ENCODE results near the gene CCDC54. TPM values are rescaled to one million over a fixed set of nuclear protein-coding genes. Genes with fewer than 3 reads are reported as not detected.

CCDC54 gene
- polyA plus RNA-seq, 1 donor from 2014 or later = not detected

GRCh38 chr3:107384907-107385306, 7.7 kb downstream of the CCDC54 start:
- Histone ChIP-seq H2AFZ (ENCODE audit: low read depth, low read length) (no peak overlapping the region), H3K9ac (ENCODE audit: low read length) (no peak overlapping the region), H3K27me3 (ENCODE audit: insufficient read depth, low read depth, low read length) (no peaks in the 10 kb centered on the region), H3K9me2 (ENCODE audit: insufficient read depth, low read length) (no peaks in the 10 kb centered on the region), H3K9me3 (ENCODE audit: low read length) (no peaks in the 10 kb centered on the region), H3K27ac (ENCODE audit: low read length) (no peak overlapping the region), H3K36me3 (ENCODE audit: insufficient read depth, low read length) (no peaks in the 10 kb centered on the region), H3K4me2 (ENCODE audit: low read length) (no peak overlapping the region), H4K20me1 (ENCODE audit: insufficient read depth) (no peaks in the 10 kb centered on the region), H3K4me3 (ENCODE audit: low read length) (no peak overlapping the region), H3K79me2 (replicated peaks; ENCODE audit: insufficient read depth, low read length) (no peaks in the 10 kb centered on the region), H3F3A (ENCODE audit: insufficient read depth, low read length, poor library complexity, severe bottlenecking) (no peaks in the 10 kb centered on the region)
- TF ChIP-seq SMC3 (conservative IDR thresholded peaks at IDR 0.05; ENCODE audit: poor library complexity) (no peak), EP300 (conservative IDR thresholded peaks at IDR 0.05; ENCODE audit: poor library complexity, severe bottlenecking) (no peak), RAD21 (conservative IDR thresholded peaks at IDR 0.05) (no peak), CTCF (IDR thresholded peaks at IDR 0.05; ENCODE audit: poor library complexity, severe bottlenecking) (no peak), POLR2AphosphoS5 (IDR thresholded peaks at IDR 0.05) (no peak), MXI1 (conservative IDR thresholded peaks at IDR 0.05; ENCODE audit: poor library complexity, severe bottlenecking) (no peak), TAF1 (IDR thresholded peaks at IDR 0.05; ENCODE audit: low read depth) (no peak)

GRCh38 chr3:107387555-107387954, 10.3 kb downstream of the CCDC54 start:
- Histone ChIP-seq H3K9me3 (ENCODE audit: low read length) (no peaks in the 10 kb centered on the region), H4K20me1 (ENCODE audit: insufficient read depth) (no peaks in the 10 kb centered on the region), H3K9me2 (ENCODE audit: insufficient read depth, low read length) (no peaks in the 10 kb centered on the region), H3K27ac (ENCODE audit: low read length) (no peak overlapping the region), H2AFZ (ENCODE audit: low read depth, low read length) (no peak overlapping the region), H3F3A (ENCODE audit: insufficient read depth, low read length, poor library complexity, severe bottlenecking) (no peaks in the 10 kb centered on the region), H3K9ac (ENCODE audit: low read length) (no peak overlapping the region), H3K79me2 (replicated peaks; ENCODE audit: insufficient read depth, low read length) (no peaks in the 10 kb centered on the region), H3K27me3 (ENCODE audit: insufficient read depth, low read depth, low read length) (no peaks in the 10 kb centered on the region), H3K4me3 (ENCODE audit: low read length) (no peak overlapping the region), H3K4me2 (ENCODE audit: low read length) (no peak overlapping the region), H3K36me3 (ENCODE audit: insufficient read depth, low read length) (no peaks in the 10 kb centered on the region)
- no peak for TF ChIP-seq REST (IDR thresholded peaks at IDR 0.05; ENCODE audit: borderline replicate concordance)
- TF ChIP-seq RAD21 (conservative IDR thresholded peaks at IDR 0.05) = no peak
- no peak for TF ChIP-seq EP300 (conservative IDR thresholded peaks at IDR 0.05; ENCODE audit: poor library complexity, severe bottlenecking)
- TF ChIP-seq MXI1 (conservative IDR thresholded peaks at IDR 0.05; ENCODE audit: poor library complexity, severe bottlenecking) = no peak
- no peak for TF ChIP-seq EZH2 (IDR thresholded peaks at IDR 0.05; ENCODE audit: borderline replicate concordance, insufficient read depth, low read length, poor library complexity, severe bottlenecking)
- TF ChIP-seq TAF1 (IDR thresholded peaks at IDR 0.05; ENCODE audit: low read depth) = no peak
